NCI-H748 (cell line): Measurements from ENCODE around the gene TNFRSF9.
A peak's percentile ranks its signal among the peaks of the same experiment; 100 is the strongest.
"Not testable (repeated sequence)": the region's sequence is repeated elsewhere in the genome, so short reads cannot be mapped to it uniquely, and the experiment has no call there.

Experiments used
- DNase-seq: peaks from one replicate; lab custom pipeline; 2025; ENCODE audit not compliant: unreplicated experiment; lab: John Stamatoyannopoulos, UW

Gene TNFRSF9

GRCh38 chr1:7921796-7922195 lies 18.8 kb downstream of the TNFRSF9 start:
- DNase-seq: no peak

- no peak for DNase-seq
Observed at GRCh38 chr1:7919880-7920279, 20.8 kb downstream of the TNFRSF9 start.

GRCh38 chr1:7917971-7918370 lies 22.7 kb downstream of the TNFRSF9 start:
- not testable (repeated sequence) for DNase-seq

- DNase-seq: no peak
Observed at GRCh38 chr1:7916501-7916830, 24.2 kb downstream of the TNFRSF9 start.

GRCh38 chr1:7915826-7916500 lies 24.7 kb downstream of the TNFRSF9 start:
- no peak for DNase-seq

GRCh38 chr1:7912743-7913557 lies 27.7 kb downstream of the TNFRSF9 start:
- no peak for DNase-seq

GRCh38 chr1:7912145-7912544 lies 28.5 kb downstream of the TNFRSF9 start:
- no peak for DNase-seq

GRCh38 chr1:7905262-7905661 lies 35.4 kb downstream of the TNFRSF9 start:
- DNase-seq: no peak

GRCh38 chr1:7902478-7903085 lies 38.1 kb downstream of the TNFRSF9 start:
- peak; percentile 61 for DNase-seq

- DNase-seq: no peak
Observed at GRCh38 chr1:7899741-7900140, 40.9 kb downstream of the TNFRSF9 start.

- DNase-seq: no peak
Observed at GRCh38 chr1:7898962-7899361, 41.7 kb downstream of the TNFRSF9 start.

- DNase-seq: no peak
Observed at GRCh38 chr1:7896994-7897393, 43.6 kb downstream of the TNFRSF9 start.

- DNase-seq: no peak
Observed at GRCh38 chr1:7893529-7894180, 47.0 kb downstream of the TNFRSF9 start.

- DNase-seq: no peak
Observed at GRCh38 chr1:7891804-7892203, 48.8 kb downstream of the TNFRSF9 start.

- no peak for DNase-seq
Observed at GRCh38 chr1:7890853-7891252, 49.8 kb downstream of the TNFRSF9 start.

GRCh38 chr1:7888248-7889081 lies 52.2 kb downstream of the TNFRSF9 start:
- DNase-seq: no peak

GRCh38 chr1:7886405-7886745 lies 54.3 kb downstream of the TNFRSF9 start:
- DNase-seq: peak; percentile 52

GRCh38 chr1:7885513-7886404 lies 54.9 kb downstream of the TNFRSF9 start:
- DNase-seq: peak; percentile 42

GRCh38 chr1:7884757-7885156 lies 55.9 kb downstream of the TNFRSF9 start:
- DNase-seq: no peak

GRCh38 chr1:7879228-7879627 lies 61.4 kb downstream of the TNFRSF9 start:
- no peak for DNase-seq
